GM12873 (cell line): ENCODE results near the gene TMEM91.

Experiments
- TF ChIP-seq, protein P1 (sequence below): IDR thresholded peaks from 2 replicates; pipeline ENCODE4 v1.5.1; 2012; ENCODE audit warnings: low read depth, mild to moderate bottlenecking, moderate library complexity, low read length, control low read depth; ENCODE audit not compliant: insufficient read depth; ENCODE audit errors: missing control alignments

TMEM91 gene

DNA sequence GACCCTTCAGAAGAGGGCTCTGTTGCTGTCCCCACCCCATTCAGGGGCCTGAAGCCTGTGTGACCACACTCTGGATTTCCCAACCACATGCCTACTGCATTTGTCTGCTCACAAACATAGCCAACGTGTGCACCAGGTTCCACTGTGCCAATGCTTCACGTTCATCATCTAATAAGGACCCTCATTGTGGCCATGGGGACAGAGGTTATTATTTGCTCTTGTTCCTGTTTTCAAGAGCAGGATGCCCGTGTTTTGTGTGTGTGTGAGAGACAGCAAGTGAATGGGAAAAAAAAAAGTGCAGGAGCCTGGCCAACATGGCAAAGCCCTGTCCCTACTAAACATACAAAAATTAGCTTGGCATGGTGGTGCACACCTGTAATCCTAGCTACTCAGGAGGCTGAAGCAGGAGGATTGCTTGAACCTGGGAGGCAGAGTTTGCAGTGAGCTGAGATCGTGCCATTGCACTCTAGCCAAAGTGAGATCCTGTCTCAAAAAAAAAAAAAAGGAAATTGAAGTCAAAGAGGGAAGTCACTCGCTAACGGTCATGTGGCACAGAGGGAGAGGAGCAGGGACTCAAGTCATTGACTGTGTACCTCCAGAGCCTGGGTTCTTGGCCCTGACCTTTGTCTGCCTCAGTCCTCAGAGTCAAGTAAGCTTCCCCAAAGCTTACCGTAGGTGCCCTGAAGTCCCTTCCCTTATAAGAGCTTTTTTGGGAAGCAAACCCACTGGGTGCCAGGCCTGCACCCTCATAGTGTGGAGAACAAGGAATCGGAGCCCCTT lies 44.0 kb downstream of the TMEM91 start:
- TF ChIP-seq, protein P1, sequence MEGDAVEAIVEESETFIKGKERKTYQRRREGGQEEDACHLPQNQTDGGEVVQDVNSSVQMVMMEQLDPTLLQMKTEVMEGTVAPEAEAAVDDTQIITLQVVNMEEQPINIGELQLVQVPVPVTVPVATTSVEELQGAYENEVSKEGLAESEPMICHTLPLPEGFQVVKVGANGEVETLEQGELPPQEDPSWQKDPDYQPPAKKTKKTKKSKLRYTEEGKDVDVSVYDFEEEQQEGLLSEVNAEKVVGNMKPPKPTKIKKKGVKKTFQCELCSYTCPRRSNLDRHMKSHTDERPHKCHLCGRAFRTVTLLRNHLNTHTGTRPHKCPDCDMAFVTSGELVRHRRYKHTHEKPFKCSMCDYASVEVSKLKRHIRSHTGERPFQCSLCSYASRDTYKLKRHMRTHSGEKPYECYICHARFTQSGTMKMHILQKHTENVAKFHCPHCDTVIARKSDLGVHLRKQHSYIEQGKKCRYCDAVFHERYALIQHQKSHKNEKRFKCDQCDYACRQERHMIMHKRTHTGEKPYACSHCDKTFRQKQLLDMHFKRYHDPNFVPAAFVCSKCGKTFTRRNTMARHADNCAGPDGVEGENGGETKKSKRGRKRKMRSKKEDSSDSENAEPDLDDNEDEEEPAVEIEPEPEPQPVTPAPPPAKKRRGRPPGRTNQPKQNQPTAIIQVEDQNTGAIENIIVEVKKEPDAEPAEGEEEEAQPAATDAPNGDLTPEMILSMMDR: no peak

DNA sequence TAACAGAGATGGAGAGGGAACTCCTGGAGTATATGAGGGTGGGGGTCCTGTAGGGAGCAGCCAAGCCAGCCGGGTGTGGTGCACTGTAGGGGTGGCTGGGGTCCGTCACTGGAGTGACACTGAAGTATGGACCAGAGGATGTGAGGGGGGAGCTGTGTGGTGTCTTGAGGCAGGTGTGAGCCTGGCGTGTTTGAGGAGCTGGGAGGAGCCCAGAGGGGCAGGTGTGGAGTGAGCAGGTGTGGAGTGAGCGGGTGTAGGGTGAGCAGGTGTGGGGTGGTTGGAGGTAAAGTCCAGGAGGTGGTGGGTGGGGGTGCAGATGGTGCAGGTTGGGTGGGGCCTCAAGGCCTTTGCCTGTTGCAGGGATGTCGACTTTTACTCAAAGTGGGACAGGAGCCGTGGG lies 45.0 kb downstream of the TMEM91 start:
- TF ChIP-seq, protein P1: no peak

DNA sequence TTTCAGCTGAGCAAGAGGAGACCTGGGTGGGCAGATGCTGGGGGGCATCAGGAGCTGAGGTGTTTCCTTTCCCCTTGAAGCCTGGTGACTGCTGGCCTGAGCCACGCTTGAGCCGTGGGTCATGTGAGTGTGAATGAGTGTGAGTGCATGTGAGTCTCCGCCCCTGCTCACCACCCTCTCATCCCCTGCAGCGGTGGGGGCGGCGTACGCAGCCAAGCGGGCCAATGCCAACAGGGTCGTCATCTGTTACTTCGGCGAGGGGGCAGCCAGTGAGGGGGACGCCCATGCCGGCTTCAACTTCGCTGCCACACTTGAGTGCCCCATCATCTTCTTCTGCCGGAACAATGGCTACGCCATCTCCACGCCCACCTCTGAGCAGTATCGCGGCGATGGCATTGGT lies 45.6 kb downstream of the TMEM91 start:
- TF ChIP-seq, protein P1: no peak

DNA sequence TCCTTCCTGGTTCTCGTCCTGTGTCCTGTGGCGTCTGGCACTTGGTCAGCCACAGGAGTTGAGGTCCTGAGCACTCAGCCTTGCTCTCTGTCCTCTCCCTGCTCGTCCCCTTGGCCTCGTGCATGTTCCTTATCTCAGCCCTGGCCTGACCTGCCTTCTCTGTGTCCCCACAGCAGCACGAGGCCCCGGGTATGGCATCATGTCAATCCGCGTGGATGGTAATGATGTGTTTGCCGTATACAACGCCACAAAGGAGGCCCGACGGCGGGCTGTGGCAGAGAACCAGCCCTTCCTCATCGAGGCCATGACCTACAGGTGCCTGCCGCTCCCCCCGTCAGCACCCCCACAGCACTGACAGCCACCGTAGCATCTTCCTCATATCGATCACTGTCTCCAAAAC lies 46.1 kb downstream of the TMEM91 start:
- TF ChIP-seq, protein P1: no peak

DNA sequence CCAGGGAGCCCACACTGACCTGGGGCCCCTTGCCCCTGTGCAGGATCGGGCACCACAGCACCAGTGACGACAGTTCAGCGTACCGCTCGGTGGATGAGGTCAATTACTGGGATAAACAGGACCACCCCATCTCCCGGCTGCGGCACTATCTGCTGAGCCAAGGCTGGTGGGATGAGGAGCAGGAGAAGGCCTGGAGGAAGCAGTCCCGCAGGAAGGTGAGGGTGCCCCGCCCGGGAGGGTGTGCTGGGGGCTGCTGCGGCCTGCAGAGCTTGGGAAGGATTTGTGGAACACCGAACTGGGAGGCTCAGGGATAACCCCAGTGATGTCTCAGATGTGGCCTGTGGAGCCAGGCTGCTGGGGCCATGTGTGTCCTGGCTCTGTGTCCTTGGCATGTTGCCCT lies 46.6 kb downstream of the TMEM91 start:
- TF ChIP-seq, protein P1: no peak

DNA sequence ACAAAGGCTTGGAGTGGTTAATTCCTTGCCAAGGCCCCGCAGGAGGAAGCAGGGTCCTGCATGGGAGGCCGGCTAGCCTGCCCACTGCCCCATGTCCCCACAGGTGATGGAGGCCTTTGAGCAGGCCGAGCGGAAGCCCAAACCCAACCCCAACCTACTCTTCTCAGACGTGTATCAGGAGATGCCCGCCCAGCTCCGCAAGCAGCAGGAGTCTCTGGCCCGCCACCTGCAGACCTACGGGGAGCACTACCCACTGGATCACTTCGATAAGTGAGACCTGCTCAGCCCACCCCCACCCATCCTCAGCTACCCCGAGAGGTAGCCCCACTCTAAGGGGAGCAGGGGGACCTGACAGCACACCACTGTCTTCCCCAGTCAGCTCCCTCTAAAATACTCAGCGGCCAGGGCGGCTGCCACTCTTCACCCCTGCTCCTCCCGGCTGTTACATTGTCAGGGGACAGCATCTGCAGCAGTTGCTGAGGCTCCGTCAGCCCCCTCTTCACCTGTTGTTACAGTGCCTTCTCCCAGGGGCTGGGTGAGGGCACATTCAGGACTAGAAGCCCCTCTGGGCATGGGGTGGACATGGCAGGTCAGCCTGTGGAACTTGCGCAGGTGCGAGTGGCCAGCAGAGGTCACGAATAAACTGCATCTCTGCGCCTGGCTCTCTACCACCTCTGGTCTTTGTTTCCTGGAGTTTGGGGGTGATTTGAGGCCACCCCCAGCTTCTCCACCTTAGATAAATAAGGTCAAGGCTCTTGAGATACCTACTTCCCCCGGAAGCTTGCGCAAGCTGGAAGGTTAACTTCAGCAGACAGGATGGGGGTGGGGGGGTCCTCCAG lies 48.2 kb downstream of the TMEM91 start:
- TF ChIP-seq, protein P1: no peak
